Skin epidermis (tissue), 12 donors: ENCODE data around the gene CDH13.

Source experiments
- H3K27ac ChIP-seq, 21 experiments: fragments of 200-600 bp; sonication (generic) in 11 of 21; one replicate each; pipeline ENCODE4 v1.5.0; 2020; ENCODE audit warnings: mild to moderate bottlenecking in 3 of 21, inconsistent platforms in 2 of 21, moderate library complexity in 2 of 21
- H3K4me3 ChIP-seq, 7 experiments: fragments of 200-600 bp; sonication (generic) in 2 of 7; one replicate each; pipeline ENCODE4 v1.5.0; 2020; ENCODE audit warnings: inconsistent platforms in 2 of 7, mild to moderate bottlenecking in 2 of 7, moderate library complexity in 1 of 7

The CDH13 gene

GRCh38 chr16:83622010-83622409 is 995.2 kb downstream of the CDH13 start:
- H3K4me3 ChIP-seq: no peak overlapping the region
- H3K27ac ChIP-seq: no peak overlapping the region

DNA sequence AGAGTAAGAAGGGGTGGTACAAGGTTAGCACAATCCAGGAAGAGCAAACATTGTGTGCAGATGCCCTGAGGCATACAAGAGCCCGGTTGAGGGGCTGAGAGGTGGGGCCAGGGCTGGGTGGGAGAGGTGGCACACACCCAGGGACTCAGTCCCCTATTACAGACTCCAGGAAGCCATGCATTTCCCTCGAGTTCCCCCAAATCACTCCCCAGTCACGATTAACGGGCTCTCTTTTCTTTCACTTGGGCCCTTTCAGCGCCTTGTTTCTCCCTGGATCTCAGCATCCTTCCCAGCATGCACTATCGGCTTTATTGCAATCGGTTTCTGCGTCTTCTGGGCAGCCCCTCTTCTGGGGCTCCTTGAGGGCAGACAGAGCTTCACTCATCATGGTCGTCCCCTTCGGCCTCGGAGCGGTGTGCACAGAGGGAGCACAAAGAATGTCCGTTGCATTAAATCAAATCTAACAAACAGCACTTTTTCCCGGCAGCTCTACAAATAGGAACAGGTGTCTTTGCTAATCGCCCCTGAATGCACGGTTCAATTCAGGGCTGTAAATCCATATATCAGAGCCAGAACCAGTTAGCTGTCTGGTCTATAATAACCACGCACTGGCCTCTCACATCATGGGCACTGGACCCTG is 996.4 kb downstream of the CDH13 start:
- Histone ChIP-seq H3K4me3 (no peak overlapping the region), H3K27ac (no peak overlapping the region)

DNA sequence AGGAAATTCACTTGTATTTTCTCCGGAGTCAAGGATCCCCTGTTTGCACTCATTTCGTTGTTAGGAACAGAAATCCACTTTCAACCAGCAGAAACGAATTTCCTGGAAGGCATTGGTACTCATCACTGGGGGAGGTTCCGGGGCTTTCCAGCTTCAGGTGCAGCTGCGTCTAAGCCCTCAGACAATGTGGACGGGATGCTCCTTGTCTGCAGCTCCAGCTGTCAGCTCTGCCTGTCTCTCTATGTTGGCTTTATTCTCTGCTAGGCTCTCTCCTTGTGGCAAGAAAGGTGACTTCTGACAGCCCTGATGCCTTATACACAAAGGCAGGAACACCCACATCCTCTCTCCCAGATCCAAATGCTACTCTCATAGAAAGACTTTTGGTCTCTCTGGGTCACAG is 997.1 kb downstream of the CDH13 start:
- H3K27ac ChIP-seq: no peak overlapping the region
- H3K4me3 ChIP-seq: no peak overlapping the region

DNA sequence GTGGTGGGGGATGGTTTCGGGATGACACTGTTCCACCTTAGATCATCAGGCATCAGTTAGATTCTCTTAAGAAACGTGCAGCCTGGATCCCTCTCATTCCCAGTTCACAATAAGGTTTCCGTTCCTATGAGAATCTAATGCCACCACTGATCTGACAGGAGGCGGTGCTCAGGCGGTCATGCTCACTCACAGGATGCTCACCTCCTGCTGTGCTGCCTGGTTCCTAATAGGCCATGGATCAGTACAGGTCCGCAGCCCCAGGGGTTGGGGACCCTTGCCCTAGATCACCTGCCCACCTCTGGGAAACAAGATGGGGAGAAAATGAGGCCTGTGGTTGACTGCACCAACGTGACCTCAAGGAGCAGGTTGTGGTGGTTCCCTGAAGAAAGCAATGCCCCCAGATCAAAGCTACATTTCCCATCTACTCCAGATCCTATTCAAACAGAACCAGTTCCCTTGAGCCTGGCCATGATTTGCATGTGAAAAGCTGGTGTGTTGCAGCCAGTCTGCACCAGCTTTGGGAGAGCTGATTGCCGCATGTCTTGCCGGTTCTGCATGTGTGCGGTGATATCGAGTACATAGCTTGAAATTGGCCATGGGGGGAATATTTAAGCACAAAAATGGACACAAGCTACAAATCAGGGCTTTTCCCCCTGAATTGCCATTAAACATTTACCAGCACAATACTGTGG is 997.8 kb downstream of the CDH13 start:
- H3K4me3 ChIP-seq: no peak overlapping the region
- H3K27ac ChIP-seq: no peak overlapping the region

GRCh38 chr16:83626204-83626603 is 999.4 kb downstream of the CDH13 start:
- H3K4me3 ChIP-seq: no peak overlapping the region
- H3K27ac ChIP-seq: no peak overlapping the region

DNA sequence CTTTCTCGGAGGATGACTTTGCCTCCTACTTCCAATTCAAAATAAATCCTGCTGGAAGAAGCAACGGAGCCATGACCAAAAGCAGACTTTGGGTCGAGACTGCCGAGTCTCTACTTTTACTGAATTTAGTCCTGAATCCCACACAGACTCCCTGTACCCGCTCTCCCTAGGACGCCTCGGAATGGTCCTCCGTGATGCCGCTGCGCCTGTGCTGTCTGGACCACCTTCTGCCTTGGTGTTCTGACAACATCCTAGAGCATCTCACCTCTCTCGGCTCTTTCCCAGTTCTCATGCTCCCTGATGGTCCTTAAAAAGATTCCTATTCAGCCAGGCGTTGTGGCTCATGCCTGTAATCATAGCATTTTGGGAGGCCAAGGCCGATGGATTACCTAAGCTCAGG is 999.9 kb downstream of the CDH13 start:
- H3K4me3 ChIP-seq: no peak overlapping the region
- H3K27ac ChIP-seq: no peak overlapping the region

- no peak overlapping the region for H3K27ac ChIP-seq
- no peak overlapping the region for H3K4me3 ChIP-seq
Measured at GRCh38 chr16:83627996-83628395, 1001.2 kb downstream of the CDH13 start.

DNA sequence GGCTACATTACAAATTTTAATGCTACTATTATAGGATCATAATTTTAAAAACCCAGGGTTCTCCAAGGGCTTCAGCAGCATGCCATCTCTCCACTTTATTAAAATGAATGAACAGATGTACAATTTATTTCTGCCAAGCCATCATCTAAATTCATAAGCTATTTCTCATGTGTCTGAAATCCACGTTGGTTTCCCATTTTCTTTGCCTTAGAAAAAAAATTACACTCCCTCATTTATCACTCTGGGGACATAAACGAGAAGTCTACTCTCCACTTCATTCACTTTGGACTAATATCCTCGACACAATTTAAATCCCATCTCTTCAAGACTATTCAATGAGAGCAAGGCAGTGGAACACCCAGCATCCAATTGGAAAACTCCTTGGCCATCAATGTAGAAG is 1002.7 kb downstream of the CDH13 start:
- H3K4me3 ChIP-seq: no peak overlapping the region

DNA sequence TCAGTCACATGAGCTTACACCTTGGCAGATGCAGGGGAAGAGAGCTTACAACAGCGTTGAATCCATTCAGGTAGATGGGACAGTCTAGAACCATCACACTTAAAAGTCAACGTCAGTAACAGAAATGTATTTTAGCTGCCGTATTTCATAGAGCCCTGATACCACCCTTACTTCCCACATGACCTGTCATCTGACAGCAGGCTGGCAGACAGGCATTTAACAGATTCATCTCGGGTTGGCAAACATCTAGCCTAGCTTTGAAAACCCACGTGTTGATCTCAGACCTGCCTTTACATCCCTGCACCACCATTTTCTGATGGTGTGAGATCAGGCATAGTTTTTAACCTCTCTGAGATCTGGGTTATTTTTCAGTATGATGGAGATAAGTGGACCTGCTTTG is 1003.1 kb downstream of the CDH13 start:
- Histone ChIP-seq H3K27ac (no peak overlapping the region), H3K4me3 (no peak overlapping the region)

More for the DNA sequence above, 1002.7 kb downstream of the CDH13 start:
- no peak overlapping the region for H3K27ac ChIP-seq

DNA sequence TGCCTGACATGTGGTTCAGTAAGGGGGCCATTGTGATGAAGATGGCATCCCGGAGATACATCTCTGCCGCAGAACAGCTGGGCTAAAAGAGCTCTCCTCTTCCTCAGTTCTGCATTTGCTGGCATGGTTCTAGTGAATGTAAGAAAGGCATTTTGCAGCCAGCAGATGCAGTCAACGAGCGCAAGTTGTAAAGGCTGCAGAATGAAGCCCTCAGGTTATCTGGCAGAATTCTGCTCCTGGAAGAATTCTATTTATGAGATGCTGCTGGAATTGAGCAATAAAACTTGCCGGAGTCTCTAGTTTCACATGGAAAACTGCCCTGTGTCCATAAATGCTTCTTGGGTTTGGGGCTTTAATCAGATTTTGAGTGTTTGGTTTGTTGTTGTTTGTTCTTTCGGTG is 1004.2 kb downstream of the CDH13 start:
- Histone ChIP-seq H3K27ac (no peak overlapping the region), H3K4me3 (no peak overlapping the region)

- no peak overlapping the region for H3K27ac ChIP-seq
- H3K4me3 ChIP-seq: no peak overlapping the region
Measured at GRCh38 chr16:83633286-83633685, 1006.5 kb downstream of the CDH13 start.

GRCh38 chr16:83648347-83648746 is 1021.6 kb downstream of the CDH13 start:
- no peak overlapping the region for H3K27ac ChIP-seq
- no peak overlapping the region for H3K4me3 ChIP-seq

GRCh38 chr16:83651871-83652270 is 1025.1 kb downstream of the CDH13 start:
- no peak overlapping the region for H3K4me3 ChIP-seq
- no peak overlapping the region for H3K27ac ChIP-seq

DNA sequence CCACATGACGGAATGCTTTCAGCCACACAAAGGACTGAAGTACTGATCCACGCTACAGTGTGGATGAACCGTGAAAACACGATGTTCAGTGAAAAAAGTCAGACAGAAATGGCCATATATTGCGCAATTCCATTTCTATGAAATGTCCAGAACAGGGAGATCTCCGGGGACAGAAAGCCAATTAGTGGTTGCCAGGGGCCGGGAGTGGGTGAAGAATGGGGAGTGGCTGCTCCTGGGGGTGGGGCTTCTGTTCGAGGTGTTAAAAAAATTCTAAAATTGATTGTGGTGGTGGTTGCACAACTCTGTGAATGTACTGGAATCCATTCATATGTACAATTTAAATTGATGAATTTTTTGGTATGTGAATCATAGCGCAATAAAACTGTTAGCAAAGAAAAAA is 1026.2 kb downstream of the CDH13 start:
- no peak overlapping the region for H3K27ac ChIP-seq
- no peak overlapping the region for H3K4me3 ChIP-seq

GRCh38 chr16:83653785-83654184 is 1027.0 kb downstream of the CDH13 start:
- Histone ChIP-seq H3K4me3 (no peak overlapping the region), H3K27ac (no peak overlapping the region)

- H3K4me3 ChIP-seq: no peak overlapping the region
- no peak overlapping the region for H3K27ac ChIP-seq
Measured at GRCh38 chr16:83660282-83660681, 1033.5 kb downstream of the CDH13 start.

GRCh38 chr16:83661656-83662055 is 1034.9 kb downstream of the CDH13 start:
- Histone ChIP-seq H3K27ac (no peak overlapping the region), H3K4me3 (no peak overlapping the region)

- Histone ChIP-seq H3K27ac (no peak overlapping the region), H3K4me3 (no peak overlapping the region)
Measured at GRCh38 chr16:83666449-83666848, 1039.7 kb downstream of the CDH13 start.

- no peak overlapping the region for H3K27ac ChIP-seq
- no peak overlapping the region for H3K4me3 ChIP-seq
Measured at GRCh38 chr16:83669456-83669855, 1042.7 kb downstream of the CDH13 start.

GRCh38 chr16:83674931-83675535 is 1048.3 kb downstream of the CDH13 start:
- Histone ChIP-seq H3K4me3 (no peak overlapping the region), H3K27ac (no peak overlapping the region)

DNA sequence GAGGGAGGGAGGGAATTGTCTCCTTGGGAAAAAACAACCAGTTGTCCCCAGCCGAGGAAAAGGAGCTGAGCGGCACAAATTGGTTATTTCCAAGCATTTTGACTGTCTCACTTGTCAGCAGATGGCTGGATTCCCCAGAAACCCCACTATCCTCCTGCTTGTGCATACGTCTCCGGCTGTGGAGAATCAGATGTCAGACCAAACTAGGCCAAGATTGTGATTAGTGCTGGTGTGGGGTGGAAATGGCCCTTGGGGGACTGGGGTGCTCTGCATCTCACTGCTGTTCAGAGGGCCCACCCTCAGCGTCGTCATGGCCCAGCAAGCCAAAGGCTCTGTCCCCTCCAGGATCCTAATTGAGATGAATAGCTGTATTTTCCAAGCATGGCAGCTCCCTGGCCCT is 1049.3 kb downstream of the CDH13 start:
- Histone ChIP-seq H3K27ac (no peak overlapping the region), H3K4me3 (no peak overlapping the region)
